SK-N-SH treated with all-trans-retinoic acid at 6 μM for 48 hours (cell line): ENCODE results near the gene REPIN1.

Source experiments
- ATAC-seq: fragments of 200-7000 bp; cut with Tn5 transposase; 3 replicates; pipeline ENCODE4 v1.9.1; 2020; ENCODE audit warnings: mild to moderate bottlenecking, moderate library complexity
- ARNTL ChIP-seq: fragments of 450-650 bp; formaldehyde crosslinking; IDR thresholded peaks from 2 replicates; pipeline ENCODE4 v1.5.0; 2020; ENCODE audit warnings: low read depth, mild to moderate bottlenecking, moderate library complexity, borderline replicate concordance
- BACH2 ChIP-seq: fragments of 250-450 bp; sonication (Bioruptor Pico); IDR thresholded peaks from 2 replicates; pipeline ENCODE4 v1.9.0; 2021; ENCODE audit warnings: mild to moderate bottlenecking, borderline replicate concordance
- CREB5 ChIP-seq: fragments of 250-450 bp; sonication (Bioruptor Pico); IDR thresholded peaks from 2 replicates; pipeline ENCODE4 v1.5.1; 2020; ENCODE audit warnings: low read depth, mild to moderate bottlenecking, moderate library complexity
- CSDC2 ChIP-seq: fragments of 250-450 bp; sonication (Bioruptor Pico); IDR thresholded peaks from 2 replicates; pipeline ENCODE4 v1.5.0; 2020; ENCODE audit warnings: mild to moderate bottlenecking, moderate library complexity
- CSRNP3 ChIP-seq: fragments of 250-450 bp; sonication (Bioruptor Pico); IDR thresholded peaks from 2 replicates; pipeline ENCODE4 v1.5.1; 2021; ENCODE audit warnings: mild to moderate bottlenecking, moderate library complexity
- ESRRG ChIP-seq: fragments of 250-450 bp; sonication (Bioruptor Pico); IDR thresholded peaks from 2 replicates; pipeline ENCODE4 v1.6.1; 2021; ENCODE audit warnings: mild to moderate bottlenecking
- OSR1 ChIP-seq: fragments of 250-450 bp; sonication (Bioruptor Pico); IDR thresholded peaks from 2 replicates; pipeline ENCODE4 v1.8.0; 2022; ENCODE audit warnings: moderate library complexity, mild to moderate bottlenecking, inconsistent platforms
- PATZ1 ChIP-seq: fragments of 250-450 bp; sonication (Bioruptor Pico); IDR thresholded peaks from 2 replicates; pipeline ENCODE4 v1.8.0; 2020; ENCODE audit warnings: mild to moderate bottlenecking, moderate library complexity, borderline replicate concordance
- POU6F1 ChIP-seq: fragments of 250-450 bp; sonication (Bioruptor Pico); IDR thresholded peaks from 2 replicates; pipeline ENCODE4 v1.8.0; 2021; ENCODE audit warnings: low read depth, mild to moderate bottlenecking, moderate library complexity, borderline replicate concordance
- PPARA ChIP-seq: fragments of 250-450 bp; sonication (Bioruptor Pico); IDR thresholded peaks from 2 replicates; pipeline ENCODE4 v1.5.0; 2020; ENCODE audit warnings: mild to moderate bottlenecking, borderline replicate concordance
- RARB ChIP-seq: fragments of 250-450 bp; sonication (Bioruptor Pico); IDR thresholded peaks from 2 replicates; pipeline ENCODE4 v1.8.0; 2021; ENCODE audit warnings: mild to moderate bottlenecking, moderate library complexity
- SNAI2 ChIP-seq: fragments of 250-450 bp; sonication (Bioruptor Pico); IDR thresholded peaks from 2 replicates; pipeline ENCODE4 v1.5.0; 2020; ENCODE audit warnings: mild to moderate bottlenecking, moderate library complexity
- TCF4 ChIP-seq: fragments of 250-450 bp; sonication (Bioruptor Pico); IDR thresholded peaks from 2 replicates; pipeline ENCODE4 v1.8.0; 2021; ENCODE audit warnings: mild to moderate bottlenecking, moderate library complexity, borderline replicate concordance
- TOX ChIP-seq: fragments of 250-450 bp; sonication (Bioruptor Pico); IDR thresholded peaks from 2 replicates; pipeline ENCODE4 v1.8.0; 2021; ENCODE audit warnings: mild to moderate bottlenecking, moderate library complexity, borderline replicate concordance
- TSHZ2 ChIP-seq: fragments of 250-450 bp; sonication (Bioruptor Pico); IDR thresholded peaks from 2 replicates; pipeline ENCODE4 v1.5.0; 2020; ENCODE audit warnings: mild to moderate bottlenecking, moderate library complexity
- ZC3H10 ChIP-seq: fragments of 250-450 bp; sonication (Bioruptor Pico); IDR thresholded peaks from 2 replicates; pipeline ENCODE4 v1.5.1; 2021; ENCODE audit warnings: mild to moderate bottlenecking, moderate library complexity
- ZFP30 ChIP-seq: fragments of 450-650 bp; formaldehyde crosslinking; IDR thresholded peaks from 2 replicates; pipeline ENCODE4 v1.5.0; 2022; ENCODE audit warnings: mild to moderate bottlenecking, moderate library complexity
- ZNF8 ChIP-seq: fragments of 450-650 bp; formaldehyde crosslinking; IDR thresholded peaks from 2 replicates; pipeline ENCODE4 v1.5.0; 2020; ENCODE audit warnings: mild to moderate bottlenecking, moderate library complexity

The REPIN1 gene

GRCh38 chr7:150335108-150335773, 33.4 kb upstream of the REPIN1 start:
- TF ChIP-seq CREB5 (CRISPR knock-in tag) (no peak), ZNF8 (CRISPR knock-in tag) (no peak), ESRRG (no peak), ZFP30 (CRISPR knock-in tag) (no peak), CSRNP3 (CRISPR knock-in tag) (no peak), TSHZ2 (CRISPR knock-in tag) (no peak), OSR1 (CRISPR knock-in tag) (no peak), POU6F1 (no peak), PPARA (CRISPR knock-in tag) (no peak), RARB (CRISPR knock-in tag) (no peak), TCF4 (CRISPR knock-in tag) (no peak)
- no peak for ATAC-seq

GRCh38 chr7:150335774-150336112, 32.9 kb upstream of the REPIN1 start:
- no peak for TF ChIP-seq PPARA (CRISPR knock-in tag)
- TF ChIP-seq ARNTL, result no peak
- TF ChIP-seq RARB (CRISPR knock-in tag), result no peak
- no peak for TF ChIP-seq TSHZ2 (CRISPR knock-in tag)
- no peak for TF ChIP-seq SNAI2 (CRISPR knock-in tag)
- TF ChIP-seq BACH2 (CRISPR knock-in tag), result no peak
- TF ChIP-seq PATZ1 (CRISPR knock-in tag), result no peak
- TF ChIP-seq, all 23 proteins: peak for 0
- ATAC-seq, result no peak

- TF ChIP-seq ZC3H10 (CRISPR knock-in tag) (no peak), CSDC2 (CRISPR knock-in tag) (no peak), TOX (CRISPR knock-in tag) (no peak), PATZ1 (CRISPR knock-in tag) (no peak)
- TF ChIP-seq, all 23 proteins: peak for 0
- ATAC-seq, result no peak
Measured at GRCh38 chr7:150336746-150337145, 31.9 kb upstream of the REPIN1 start.
